H54 (cell line): ENCODE data around the gene GBA3.

Experiments used
- DNase-seq: peaks from one replicate; pipeline ENCODE4 v3.0.0; 2011; ENCODE audit warnings: low spot score, mixed read lengths; ENCODE audit not compliant: insufficient read length
- FAIRE-seq: peaks from 3 replicates; lab custom pipeline; 2011; peaks lifted over from hg19 to GRCh38; lab: Jason Lieb, UNC
- POLR2A ChIP-seq: IDR thresholded peaks from 2 replicates; pipeline ENCODE4 v1.6.1; 2011; ENCODE audit warnings: low read depth, mild to moderate bottlenecking, low read length

The GBA3 gene

GRCh38 chr4:22719218-22719617 lies 26.5 kb downstream of the GBA3 start:
- no peak for DNase-seq
- no peak for TF ChIP-seq POLR2A
- no peak for FAIRE-seq

GRCh38 chr4:22720091-22720490 lies 27.4 kb downstream of the GBA3 start:
- TF ChIP-seq POLR2A, result no peak
- DNase-seq (no peak), FAIRE-seq (no peak)

DNA sequence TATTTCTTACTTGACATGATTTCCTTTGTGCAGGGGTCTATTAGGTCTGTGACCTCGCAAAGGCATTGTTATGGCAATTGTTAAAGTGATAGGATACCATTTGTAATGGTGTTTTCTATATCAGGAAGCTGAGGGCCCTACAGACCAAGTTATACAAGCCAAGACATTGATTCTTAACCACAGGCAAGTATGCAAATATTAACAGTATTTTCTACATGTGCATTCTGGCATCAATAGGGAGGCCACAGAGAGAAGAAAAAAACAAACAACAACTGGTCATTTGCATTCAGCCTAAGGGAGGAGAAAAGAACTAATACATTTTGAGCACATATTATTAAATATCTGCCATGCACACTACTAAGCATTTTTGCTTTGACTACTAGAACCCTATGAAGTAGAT lies 28.5 kb downstream of the GBA3 start:
- FAIRE-seq, result no peak
- DNase-seq, result no peak
- no peak for TF ChIP-seq POLR2A

GRCh38 chr4:22730021-22730420 lies 37.3 kb downstream of the GBA3 start:
- FAIRE-seq (no peak), DNase-seq (no peak)
- TF ChIP-seq POLR2A, result no peak

GRCh38 chr4:22733816-22734215 lies 41.1 kb downstream of the GBA3 start:
- no peak for TF ChIP-seq POLR2A
- no peak for FAIRE-seq

GRCh38 chr4:22736912-22737311 lies 44.2 kb downstream of the GBA3 start:
- FAIRE-seq (no peak), DNase-seq (no peak)
- no peak for TF ChIP-seq POLR2A

More at GRCh38 chr4:22733816-22734215, 41.1 kb downstream of the GBA3 start:
- DNase-seq, result no peak

- TF ChIP-seq POLR2A, result no peak
- no peak for DNase-seq
- no peak for FAIRE-seq
Measured at GRCh38 chr4:22739968-22740367, 47.2 kb downstream of the GBA3 start.

GRCh38 chr4:22741744-22742143 lies 49.0 kb downstream of the GBA3 start:
- DNase-seq (no peak), FAIRE-seq (no peak)
- no peak for TF ChIP-seq POLR2A

DNA sequence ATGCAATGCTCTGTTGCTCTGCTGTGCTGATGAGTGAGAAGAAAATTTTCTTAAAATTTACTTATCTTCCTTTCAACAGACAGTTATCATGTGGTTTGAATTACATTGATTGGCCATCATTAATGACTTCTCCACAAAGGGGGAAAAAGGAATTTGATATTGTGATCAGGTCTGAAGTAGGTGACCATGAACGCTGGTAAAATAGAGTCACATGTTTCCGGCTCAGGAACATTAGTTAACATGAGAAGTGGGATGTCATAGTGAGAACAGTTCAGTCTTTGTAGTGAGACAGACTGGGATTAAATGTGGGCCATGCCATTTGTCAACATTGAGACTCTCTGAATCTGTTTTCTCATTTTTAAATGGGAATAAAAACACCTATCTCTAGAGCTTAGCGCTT lies 50.6 kb downstream of the GBA3 start:
- FAIRE-seq, result no peak
- no peak for DNase-seq
- no peak for TF ChIP-seq POLR2A

DNA sequence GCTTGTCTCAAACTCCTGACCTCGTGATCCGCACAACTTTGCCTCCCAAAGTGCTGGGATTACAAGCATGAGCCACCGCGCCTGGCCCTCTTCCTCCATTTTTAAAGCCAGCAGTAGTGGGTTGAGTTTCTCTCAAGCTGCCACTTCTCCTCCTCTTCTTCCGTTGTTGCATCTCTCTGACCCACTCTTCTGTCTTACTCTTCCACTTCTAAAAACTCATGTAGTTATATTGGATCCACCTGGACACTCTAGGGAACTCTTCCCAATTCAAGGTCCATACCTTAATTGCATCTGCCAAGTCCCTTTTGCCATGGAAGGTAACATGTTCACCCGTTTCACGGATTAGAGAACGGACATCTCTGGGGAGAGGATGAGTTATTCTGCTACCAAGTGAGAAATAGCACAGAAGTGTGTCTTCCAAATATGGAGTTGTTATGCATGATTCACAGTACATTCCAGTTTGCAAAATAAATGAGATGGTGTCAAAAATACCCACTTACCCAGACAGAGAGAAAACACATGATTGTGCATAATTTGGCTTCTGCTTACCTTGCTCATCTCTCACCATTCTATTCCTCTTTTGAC lies 51.8 kb downstream of the GBA3 start:
- FAIRE-seq, result no peak
- no peak for TF ChIP-seq POLR2A
- DNase-seq, result no peak

GRCh38 chr4:22745234-22745633 lies 52.5 kb downstream of the GBA3 start:
- no peak for TF ChIP-seq POLR2A
- FAIRE-seq (no peak), DNase-seq (no peak)

GRCh38 chr4:22754116-22754515 lies 61.4 kb downstream of the GBA3 start:
- FAIRE-seq, result no peak
- no peak for TF ChIP-seq POLR2A
- no peak for DNase-seq

DNA sequence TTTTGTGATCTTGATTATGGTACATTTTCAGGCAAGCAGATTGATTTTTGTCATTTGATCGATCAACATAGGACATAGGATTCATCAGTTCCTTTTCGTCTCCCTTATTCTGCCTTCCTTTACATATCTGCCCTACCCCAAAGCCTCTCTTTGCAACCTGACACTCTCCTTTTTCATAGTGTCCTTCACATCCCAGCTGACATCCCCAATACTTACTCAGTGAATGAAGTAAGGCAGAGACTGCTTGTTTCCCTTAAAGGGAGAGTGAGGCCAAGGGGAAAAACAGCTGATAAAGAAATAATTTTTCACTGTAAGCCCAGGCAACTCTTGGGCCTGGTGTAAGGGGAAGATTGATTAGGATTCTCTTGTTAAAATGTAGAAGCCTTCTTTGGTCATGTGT lies 69.8 kb downstream of the GBA3 start:
- TF ChIP-seq POLR2A, result no peak
- DNase-seq (no peak), FAIRE-seq (no peak)

DNA sequence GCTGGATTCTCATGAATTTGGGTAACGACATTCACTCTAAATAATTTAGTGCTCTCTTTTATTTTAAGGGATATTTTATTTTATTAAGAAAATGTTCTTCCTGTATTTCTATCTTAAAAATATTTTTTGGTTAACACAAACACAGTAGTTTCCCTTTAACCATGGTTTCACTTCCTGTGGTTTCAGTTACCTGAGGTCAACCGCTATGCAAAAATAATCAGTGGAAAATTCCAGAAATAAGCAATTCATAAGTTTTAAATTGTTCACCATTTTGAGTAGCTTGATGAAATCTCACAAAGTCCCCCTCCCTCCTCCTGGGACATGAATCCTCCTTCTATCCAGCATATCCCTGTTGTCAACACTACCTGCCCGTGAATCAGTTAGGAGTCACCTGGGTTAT lies 71.4 kb downstream of the GBA3 start:
- DNase-seq (no peak), FAIRE-seq (no peak)
- TF ChIP-seq POLR2A, result no peak

GRCh38 chr4:22766068-22766467 lies 73.3 kb downstream of the GBA3 start:
- no peak for FAIRE-seq
- no peak for DNase-seq
- no peak for TF ChIP-seq POLR2A
